ENCODE measurements around the gene ANKRD34A.
"Not testable (repeated sequence)": the region's sequence is repeated elsewhere in the genome, so short reads cannot be mapped to it uniquely, and the experiment has no call there.

ANKRD34A gene

DNA sequence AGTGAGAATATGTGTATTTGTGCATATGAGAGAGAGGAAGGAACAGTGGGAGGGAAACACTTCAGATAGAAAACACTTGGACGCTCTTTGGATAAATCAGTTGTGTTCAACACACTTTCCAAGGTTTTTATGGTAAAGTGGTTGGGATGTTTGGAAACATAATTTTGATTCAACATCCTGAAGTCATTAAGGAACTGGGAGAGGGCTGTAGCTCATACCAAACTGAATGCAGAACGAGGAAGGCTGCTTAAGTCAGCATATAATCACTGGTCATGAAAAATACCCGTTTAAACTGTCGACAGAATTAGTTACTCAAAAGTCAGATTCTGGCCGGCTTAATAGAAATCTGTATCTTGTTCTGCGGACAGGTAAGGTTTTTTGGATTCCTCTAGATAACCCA is 21.5 kb downstream of the ANKRD34A start:
- no peak for DNase-seq

DNA sequence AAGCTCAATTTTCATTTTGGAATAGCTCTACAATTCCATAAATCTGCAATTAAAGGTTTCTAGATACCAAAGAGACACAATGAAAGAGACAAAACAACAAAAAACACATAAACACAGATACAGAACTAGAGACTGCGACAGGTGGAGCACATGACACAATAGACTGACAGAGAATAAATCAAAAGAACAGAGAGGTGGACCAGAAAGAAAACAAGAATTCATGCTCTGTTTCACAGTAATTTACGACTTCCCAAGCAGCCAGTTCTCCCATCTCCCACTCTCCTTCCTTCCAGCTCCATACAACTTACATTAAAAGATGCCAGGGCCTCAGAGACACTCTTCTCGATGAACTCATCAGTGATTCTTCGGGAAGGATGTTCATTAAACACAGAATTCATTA is 22.0 kb downstream of the ANKRD34A start:
- no peak for DNase-seq

DNA sequence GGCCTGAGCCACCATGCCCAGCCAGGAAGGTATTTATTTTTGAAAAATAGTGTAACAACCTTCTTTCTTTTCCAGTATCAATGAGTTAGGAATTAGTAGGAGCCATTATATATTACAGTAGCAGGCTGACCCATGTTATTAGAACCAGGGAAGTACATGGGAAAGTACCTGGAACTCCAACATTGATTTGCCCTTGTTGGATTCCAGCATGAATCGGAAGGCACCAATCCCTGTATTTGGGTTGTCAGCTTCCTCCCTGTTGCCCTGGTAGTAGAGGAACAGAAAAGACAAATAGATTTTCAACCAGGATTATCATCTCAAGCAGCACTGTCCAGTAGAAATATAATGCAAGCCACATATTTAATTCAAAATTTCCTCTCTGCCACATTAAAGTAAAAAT is 26.9 kb downstream of the ANKRD34A start:
- no peak for DNase-seq

DNA sequence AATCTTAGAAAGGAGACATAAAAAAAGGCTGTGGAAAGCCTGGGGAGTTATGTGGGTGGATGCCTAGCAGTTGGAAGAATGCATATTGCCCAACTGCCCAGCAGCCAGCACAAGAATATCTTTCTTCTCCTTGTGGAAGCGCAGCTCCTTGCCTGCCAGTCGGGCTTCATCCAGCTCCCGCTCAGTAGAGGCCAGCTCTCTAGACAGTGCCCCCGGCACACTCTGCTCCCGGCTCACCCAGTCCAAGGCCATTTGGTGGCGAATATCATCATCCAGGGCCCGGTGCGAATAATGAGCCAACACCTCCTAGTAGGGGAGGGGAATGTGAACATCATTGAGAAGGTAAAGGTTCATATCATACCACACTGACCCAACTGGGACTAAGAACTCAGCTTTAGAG is 28.1 kb downstream of the ANKRD34A start:
- no peak for DNase-seq

DNA sequence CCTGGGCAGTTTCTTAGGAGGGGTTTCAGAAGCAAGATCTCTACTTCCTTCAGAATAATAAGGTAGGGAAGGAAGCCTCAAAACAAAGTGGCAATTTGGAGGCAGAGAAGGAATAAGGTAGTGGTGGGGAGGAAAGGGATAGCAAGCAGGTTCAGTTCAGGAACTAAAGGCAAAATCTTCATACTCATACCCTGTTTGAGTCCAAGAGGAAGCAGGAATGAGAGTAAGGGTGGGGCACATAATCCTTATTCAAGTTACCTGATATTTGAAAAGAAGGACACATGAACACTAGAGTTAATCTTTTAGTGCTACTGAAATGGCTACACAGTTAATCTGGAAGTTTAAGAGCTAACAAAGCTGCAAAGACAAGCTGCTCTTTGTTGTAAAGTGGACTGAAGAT is 28.7 kb downstream of the ANKRD34A start:
- no peak for DNase-seq

DNA sequence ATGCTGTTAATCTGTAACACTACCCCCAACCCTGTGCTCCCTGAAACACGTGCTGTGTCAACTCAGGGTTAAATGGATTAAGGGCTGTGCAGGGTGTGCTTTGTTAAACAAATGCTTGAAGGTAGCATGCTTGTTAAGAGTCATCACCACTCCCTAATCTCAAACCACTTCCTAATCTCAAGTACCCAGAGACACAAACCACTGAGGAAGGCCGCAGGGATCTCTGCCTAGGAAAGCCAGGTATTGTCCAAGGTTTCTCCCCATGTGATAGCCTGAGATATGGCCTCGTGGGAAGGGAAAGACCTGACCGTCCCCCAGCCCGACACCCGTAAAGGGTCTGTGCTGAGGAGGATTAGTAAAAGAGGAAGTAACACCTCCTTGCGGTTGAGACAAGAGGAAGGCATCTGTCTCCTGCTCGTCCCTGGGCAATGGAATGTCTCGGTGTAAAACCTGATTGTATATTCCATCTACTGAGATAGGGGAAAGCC is 31.8 kb downstream of the ANKRD34A start:
- not testable (repeated sequence) for DNase-seq

DNA sequence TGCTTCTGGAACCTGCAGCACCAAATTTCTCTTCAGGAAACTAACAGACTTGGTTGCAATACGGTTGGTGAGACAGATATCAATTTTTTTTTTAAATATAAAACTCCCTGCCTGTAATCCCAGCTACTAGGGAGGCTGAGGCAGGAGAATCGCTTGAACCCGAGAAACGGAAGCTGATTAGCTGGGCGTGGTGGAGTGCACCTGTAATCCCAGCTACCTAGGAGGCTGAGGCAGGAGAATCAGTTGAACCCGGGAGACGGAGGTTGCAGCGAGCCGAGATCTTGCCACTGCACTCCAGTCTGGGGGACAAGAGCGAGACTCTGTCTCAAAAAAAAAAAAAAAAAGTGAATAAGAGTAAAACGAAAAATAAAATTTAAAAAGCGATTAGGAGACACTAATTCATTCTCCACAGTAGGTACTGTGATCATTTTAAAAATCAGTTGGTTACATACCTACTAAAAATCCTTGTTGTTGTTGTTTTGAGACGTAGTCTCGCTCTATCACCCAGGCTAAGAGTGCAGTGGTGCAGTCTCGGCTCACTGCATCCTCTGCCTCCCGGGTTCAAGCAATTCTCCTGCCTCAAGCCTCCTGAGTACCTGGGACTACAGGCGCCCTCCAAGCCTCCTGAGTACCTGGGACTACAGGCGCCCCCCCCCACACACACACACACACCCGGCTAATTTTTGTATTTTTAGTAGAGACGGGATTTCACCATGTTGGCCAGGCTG is 36.3 kb downstream of the ANKRD34A start:
- no peak for DNase-seq

DNA sequence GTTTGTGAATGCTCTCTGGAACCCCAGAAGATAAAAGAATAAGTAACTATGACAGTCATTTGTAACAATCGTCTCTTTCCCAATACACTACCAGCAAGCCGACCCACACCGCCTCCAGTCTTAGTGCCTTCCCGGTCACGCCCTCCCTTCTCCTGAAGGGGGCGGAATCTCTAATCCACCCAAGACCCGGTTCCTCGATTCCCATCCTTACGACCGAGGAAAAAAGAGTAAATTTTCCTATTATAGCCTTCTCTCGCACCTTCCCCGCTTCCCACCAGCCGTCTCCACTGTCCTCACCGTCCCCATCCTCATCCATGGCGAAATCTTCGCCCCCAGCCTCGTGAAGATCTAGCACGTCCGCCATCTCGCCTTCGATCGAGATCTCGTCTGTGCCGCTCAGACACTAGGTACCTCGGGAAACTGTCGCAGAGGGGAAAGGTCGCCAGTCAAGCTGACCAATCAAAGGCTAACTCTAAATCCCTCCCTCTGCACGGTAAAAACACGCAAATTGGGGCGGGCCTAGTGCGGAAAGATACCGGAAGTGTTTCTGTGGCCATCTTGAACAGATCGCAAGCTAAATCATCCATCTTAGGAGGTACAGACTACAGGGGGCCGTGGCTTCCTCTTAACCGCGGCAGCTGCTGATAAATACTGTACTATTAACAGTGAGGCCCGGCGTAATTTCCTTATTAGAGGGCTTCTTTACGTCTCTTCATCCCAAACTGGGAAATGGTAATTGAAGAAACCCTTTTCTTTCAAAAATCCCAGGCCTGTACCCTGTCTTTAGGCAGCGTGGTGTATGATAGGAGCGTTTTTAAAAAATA is 37.1 kb downstream of the ANKRD34A start, which contains the start of gene RBM8A:
TSS of gene RBM8A (minus strand) at position 422 of the 824 bp plus-strand sequence. CDS start at position 364, 58 bp downstream.
- DNase-seq: peak; percentile 98

DNA sequence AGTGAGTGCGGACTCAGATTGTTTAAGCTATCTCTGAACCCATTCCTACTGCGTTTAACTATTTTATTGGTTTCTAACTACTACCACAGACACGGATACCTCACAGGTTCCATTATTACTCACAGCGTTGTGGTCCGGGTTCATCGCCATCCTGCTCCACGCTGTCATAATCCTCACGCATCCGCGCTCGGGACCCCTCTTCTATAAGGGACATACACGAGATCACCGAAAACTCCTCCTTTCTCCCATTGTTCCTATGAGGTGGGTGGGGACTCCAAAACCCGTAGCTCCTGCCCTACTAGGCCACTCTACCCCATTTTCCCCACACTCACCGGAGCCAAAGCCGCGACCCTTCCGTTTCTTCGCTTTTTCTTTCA is 37.7 kb downstream of the ANKRD34A start:
- DNase-seq: no peak

DNA sequence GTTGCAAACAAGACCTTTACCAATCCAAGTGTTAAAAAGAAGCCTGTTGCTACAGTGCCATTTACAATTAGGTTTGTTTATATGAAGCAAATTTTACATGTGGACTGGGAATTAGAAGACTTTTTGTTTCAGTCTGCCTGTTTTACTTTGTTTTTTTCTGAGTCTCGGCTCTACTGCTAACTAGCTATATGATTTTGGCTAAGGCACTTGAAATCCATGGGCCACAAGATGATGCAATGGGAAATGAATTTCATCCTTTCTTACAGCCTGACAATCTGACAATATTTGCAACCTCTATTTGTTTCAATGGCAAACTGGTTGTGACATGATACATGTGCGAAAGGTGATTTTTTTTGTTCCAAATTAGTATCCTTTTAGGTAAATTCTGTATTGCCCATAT is 42.1 kb downstream of the ANKRD34A start:
- no peak for DNase-seq

DNA sequence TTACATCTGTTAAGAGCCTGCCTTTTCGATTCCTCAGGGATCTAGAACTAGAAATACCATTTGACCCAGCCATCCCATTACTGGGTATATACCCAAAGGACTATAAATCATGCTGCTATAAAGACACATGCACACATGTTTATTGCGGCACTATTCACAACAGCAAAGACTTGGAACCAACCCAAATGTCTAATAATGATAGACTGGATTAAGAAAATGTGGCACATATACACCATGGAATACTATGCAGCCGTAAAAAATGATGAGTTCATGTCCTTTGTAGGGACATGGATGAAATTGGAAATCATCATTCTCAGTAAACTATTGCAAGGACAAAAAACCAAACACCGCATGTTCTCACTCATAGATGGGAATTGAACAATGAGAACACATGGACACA is 44.1 kb downstream of the ANKRD34A start:
- not testable (repeated sequence) for DNase-seq

DNA sequence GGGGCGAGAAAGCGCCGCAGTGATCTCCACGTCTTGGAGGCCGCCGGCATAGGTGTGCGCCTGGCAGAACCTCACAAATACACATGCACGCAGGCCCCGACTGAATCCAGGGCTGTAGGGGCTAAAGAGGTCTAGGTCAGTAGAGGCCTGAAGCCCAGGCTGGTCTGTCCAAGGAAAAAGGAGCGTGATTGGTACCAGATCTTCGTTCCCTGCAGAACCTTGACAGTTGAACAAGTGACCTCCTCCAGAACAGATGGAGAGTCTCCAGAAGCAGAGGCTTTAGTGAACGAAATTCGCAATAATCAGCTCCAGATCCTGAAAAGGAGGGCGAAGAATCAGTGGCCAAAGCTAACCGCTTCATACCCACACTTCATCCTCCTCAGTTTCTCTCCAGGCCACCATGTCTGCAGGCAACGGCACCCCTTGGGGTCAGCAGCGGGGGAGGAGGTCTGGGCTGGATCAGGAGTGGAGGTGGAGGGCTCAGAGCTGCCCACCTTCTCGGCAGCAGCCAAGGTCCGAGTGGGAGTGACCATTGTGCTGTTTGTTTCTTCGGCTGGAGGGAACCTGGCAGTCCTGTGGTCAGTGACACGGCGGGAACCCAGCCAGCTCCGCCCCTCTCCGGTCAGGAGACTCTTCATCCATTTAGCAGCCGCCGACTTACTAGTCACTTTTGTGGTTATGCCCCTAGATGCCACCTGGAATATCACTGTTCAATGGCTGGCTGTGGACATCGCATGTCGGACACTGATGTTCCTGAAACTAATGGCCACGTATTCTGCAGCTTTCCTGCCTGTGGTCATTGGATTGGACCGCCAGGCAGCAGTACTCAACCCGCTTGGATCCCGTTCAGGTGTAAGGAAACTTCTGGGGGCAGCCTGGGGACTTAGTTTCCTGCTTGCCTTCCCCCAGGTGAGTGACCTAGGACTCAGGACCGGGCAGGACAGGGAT is 45.1 kb downstream of the ANKRD34A start:
- no peak for DNase-seq

DNA sequence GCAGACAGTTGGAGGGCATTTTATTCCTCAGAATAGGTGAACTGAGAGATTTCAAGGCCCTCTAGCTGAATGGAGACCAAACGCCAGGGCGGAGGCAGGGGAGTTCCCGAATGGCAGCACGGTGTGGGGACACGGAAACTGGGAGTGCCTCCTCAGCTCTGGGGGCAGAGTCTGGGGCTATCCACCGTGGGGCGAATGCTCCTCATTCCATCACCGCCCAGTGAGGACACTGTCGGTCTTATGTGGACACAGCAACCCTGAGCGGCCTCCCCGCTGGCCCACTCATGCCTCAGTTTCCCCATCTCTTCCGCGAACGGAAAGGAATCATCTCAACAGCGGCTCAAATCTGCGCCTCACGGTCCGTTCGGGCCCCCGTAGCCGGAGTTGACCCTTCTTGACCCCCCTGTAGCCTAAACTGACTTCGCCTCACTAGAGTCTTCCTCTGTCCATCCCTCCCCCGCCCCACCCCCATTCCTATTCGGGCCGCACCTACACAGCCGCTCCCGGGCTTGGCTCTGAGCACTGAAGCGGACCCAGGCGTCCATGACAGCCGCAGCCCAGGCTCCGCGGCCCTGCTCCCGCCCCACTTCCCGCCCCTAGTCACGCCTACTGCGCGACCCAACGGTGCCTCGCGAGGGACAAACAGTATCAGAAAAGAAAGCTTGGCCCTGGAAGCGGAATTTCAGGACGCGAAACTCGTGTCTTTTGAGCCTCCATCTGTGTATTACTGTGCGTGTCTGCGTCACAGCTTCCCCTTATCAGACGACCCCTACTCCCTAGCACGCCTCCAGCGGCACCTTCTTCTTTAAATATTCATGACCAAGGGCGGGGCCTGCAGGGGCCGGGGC is 46.0 kb downstream of the ANKRD34A start, which contains the start of gene PEX11B:
TSS of gene PEX11B (minus strand) at position 574 of the 848 bp plus-strand sequence. CDS start at position 545, 29 bp downstream.
- peak; percentile 80 for DNase-seq

DNA sequence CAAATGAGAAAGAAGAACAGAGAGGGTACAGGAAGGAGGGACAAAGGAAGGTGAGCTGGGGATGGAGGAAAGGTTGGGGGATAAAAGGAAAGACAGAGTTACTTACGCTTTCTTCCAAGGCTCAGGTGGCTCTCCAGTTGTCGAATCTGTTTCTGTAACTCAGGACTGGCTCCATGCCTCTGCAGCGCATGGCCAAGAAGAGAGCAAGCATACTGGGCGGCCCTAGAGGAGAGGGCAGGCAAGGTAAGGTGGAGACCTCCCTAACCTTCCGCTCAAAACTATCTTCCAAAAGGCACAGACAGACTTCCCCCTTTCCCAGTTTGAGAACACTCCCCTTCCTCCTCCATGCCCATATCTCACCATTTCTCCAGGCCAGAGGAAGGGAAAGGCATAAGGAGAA is 46.8 kb downstream of the ANKRD34A start:
- no peak for DNase-seq

DNA sequence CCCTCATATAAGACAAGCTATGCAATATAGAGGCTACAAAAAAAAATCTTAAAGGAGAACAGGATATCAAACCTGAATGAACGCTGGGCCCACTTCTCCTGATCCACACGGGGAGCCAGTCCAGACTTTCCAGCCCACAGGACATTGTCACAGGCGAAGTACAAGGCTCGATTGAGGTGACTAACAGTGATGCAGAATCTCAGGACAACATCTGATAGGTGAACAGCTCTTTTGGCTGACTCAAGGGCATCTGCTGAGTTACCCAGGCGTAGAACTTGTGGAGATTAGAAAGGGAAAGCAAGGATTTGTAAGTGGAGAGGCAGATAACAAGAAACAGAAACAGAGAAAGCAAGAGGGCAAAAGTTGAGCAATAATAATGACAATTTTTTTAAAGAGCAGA is 47.6 kb downstream of the ANKRD34A start:
- DNase-seq: no peak

DNA sequence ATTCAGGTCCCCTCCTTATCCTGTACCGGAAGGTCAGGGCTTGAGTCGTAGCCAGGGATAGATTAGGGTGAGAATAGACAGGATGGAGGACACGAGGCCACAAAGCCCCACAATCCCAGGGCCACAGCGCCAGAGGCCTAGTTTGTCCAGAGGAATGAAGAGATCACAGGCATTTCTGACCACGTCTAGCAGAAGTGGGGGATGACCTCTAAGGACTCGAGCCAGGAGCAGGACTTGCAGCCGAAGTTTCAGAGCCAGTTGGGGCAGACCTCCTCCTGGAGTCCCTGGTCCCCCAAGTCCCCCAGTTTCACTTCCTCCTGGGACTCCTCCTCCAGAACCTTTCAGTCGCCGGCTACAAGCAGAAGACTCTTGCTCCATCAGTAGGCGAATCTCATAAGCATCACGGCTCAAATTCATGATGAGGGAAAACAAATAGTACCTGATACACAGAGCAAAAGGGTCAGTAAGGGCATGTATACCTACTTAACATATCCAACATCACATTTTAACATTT is 52.2 kb downstream of the ANKRD34A start:
- DNase-seq: no peak

Measured in DMS79 (cell line).